Measurements from ENCODE around the gene RARB.

The RARB gene

DNA sequence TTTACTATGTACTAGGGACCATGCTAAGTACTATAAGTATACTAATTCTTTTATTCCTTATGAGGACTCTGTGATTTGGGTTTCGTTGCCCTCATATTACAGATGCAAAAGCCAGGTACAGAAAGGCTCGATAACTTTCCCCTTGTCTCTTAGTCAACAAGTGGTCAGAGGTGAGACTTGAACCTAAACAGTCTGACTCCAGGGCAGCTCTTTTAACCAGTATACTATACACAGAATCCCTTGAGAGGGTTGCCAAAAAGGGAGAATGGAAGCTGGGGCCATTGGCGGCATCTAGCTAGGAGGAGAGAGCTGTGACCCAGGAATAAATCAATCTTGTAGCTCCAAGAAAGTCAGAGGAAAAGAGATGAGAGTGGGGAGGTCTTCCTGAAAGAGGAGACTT is 144.3 kb downstream of the RARB start:
- ATAC-seq = no peak
- TF ChIP-seq TCF4 (CRISPR knock-in tag; IDR thresholded peaks at IDR 0.05; ENCODE audit: borderline replicate concordance) = no peak
- TF ChIP-seq ESRRG (CRISPR knock-in tag; IDR thresholded peaks at IDR 0.05) = no peak
- TF ChIP-seq ZC3H10 (CRISPR knock-in tag; IDR thresholded peaks at IDR 0.05) = no peak
- no peak for TF ChIP-seq ZNF8 (CRISPR knock-in tag; IDR thresholded peaks at IDR 0.05)

DNA sequence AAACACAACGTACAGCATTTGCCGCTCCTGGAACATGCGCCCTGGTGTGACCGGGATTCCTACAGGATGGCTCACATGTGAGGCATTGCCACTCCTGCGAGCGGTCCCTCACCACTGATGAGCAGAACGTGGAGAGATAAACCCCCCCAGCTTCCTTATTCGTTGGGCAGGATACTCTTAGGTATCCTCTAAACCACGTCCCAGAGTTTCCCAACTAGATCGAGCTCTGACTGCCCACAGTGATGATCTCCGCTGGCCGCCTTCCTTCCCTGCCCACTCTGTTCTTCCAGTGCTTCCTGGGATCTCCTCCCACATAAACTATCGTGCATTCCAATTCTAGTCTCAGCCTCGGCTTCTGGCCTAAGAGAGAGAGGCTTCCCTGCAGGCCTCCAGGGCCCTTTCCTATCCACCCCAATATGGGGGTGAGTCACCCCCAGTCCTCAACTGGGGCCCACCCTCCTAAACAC is 144.9 kb downstream of the RARB start:
- ATAC-seq = peak; percentile 82
- TF ChIP-seq ZFP3 (CRISPR knock-in tag; IDR thresholded peaks at IDR 0.05) (0 out of 2 replicates have a peak, but pooled peaks have one; percentile 21), ZFP30 (CRISPR knock-in tag; IDR thresholded peaks at IDR 0.05) (no peak)

DNA sequence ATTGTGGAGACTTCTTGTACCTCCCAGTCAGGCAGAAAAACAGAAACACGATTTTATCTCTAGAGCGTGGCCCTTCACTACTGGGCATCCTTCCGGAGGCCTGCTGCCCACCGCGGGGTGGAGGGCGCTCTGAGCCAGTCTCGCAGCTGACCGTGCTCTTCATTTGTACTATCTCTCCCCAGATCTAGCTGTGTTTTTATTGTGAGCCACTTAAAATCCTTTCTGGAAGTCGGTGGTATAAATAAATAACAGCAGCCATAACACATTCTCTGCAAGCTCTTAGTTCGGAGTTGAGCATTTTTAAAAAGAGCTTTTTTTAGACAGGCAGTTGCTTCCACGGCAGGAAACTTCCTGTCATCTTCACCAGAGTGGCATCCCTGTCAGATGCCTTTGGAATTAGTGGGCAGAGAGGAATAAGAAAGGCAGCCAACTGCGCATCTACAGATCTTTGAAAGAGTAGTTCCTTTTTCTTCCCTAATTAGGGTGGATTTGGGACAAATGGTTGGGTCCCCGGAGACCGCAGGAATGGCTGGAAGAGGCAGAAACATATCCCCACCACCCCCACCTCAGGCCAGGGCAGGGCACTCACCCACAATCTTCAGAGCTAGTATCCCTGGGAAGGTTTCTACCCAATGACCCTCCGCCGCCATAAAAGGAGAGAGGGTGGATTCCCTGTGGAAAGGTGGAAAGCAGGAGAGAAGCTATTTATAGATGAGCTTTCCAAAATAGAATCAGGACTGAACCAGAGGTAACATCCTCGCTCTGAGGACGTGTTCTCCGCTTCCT is 145.5 kb downstream of the RARB start:
- TF ChIP-seq ISL1 (CRISPR knock-in tag; IDR thresholded peaks at IDR 0.05) = 0 out of 2 replicates have a peak, but pooled peaks have one; percentile 9
- no peak for TF ChIP-seq CSDC2 (CRISPR knock-in tag; IDR thresholded peaks at IDR 0.05)
- peak; percentile 80 for ATAC-seq

DNA sequence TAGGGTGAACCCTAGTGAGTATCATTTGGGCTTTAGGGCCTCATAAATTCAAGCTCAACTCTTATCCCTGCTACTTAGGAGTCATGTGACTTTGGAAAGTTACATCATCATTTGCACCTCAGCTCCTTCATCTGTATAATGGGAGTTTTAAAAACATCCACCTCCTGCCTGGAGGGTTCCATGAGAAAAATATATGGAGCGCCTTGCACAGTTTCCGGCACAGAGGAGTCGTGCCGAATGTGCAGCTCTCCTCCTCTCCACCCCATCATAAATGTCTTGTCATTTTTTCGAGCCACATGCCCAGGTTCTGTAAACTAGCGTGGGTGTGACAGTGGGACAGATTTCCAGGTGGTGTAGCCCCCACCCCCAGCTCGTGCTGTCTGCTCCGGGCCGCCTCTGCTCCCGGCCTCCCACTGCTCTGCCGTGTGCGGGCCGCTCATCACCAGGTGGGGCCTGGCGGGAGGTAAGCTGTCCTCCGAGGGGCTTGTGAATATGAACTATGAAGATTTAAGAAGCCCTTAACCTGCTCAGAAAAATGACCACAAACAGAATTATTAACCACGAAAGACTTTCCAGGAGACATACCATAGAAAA is 146.2 kb downstream of the RARB start:
- no peak for ATAC-seq

DNA sequence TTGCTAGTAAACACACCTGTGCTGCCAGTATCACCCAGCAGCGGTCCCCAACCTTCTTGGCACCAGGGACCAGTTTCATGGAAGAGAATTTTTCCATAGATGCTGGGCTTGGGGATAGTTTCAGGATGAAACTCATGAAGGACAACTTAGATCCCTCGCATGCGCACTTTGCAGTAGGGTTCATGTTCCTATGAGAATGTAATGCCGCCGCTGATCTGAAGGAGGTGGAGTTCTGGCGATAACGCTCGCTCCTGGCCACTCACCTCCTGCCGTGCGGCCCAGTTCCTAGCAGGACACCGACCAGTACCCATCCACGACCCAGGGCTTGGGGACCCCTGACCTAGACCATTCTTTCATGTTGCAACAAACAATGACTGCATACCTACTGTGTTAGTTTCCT is 146.9 kb downstream of the RARB start:
- ATAC-seq = no peak
- TF ChIP-seq, protein P1, sequence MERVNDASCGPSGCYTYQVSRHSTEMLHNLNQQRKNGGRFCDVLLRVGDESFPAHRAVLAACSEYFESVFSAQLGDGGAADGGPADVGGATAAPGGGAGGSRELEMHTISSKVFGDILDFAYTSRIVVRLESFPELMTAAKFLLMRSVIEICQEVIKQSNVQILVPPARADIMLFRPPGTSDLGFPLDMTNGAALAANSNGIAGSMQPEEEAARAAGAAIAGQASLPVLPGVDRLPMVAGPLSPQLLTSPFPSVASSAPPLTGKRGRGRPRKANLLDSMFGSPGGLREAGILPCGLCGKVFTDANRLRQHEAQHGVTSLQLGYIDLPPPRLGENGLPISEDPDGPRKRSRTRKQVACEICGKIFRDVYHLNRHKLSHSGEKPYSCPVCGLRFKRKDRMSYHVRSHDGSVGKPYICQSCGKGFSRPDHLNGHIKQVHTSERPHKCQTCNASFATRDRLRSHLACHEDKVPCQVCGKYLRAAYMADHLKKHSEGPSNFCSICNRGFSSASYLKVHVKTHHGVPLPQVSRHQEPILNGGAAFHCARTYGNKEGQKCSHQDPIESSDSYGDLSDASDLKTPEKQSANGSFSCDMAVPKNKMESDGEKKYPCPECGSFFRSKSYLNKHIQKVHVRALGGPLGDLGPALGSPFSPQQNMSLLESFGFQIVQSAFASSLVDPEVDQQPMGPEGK (CRISPR knock-in tag; IDR thresholded peaks at IDR 0.05; ENCODE audit: borderline replicate concordance) = no peak
- TF ChIP-seq ZFP30 (CRISPR knock-in tag; IDR thresholded peaks at IDR 0.05) (no peak), SNAI2 (CRISPR knock-in tag; IDR thresholded peaks at IDR 0.05) (no peak), TCF4 (CRISPR knock-in tag; IDR thresholded peaks at IDR 0.05; ENCODE audit: borderline replicate concordance) (no peak), OSR1 (CRISPR knock-in tag; IDR thresholded peaks at IDR 0.05) (no peak), ISL1 (CRISPR knock-in tag; IDR thresholded peaks at IDR 0.05) (no peak), ZNF70 (CRISPR knock-in tag; IDR thresholded peaks at IDR 0.05) (no peak), RARB (CRISPR knock-in tag; IDR thresholded peaks at IDR 0.05) (no peak)
- TF ChIP-seq, protein P2, sequence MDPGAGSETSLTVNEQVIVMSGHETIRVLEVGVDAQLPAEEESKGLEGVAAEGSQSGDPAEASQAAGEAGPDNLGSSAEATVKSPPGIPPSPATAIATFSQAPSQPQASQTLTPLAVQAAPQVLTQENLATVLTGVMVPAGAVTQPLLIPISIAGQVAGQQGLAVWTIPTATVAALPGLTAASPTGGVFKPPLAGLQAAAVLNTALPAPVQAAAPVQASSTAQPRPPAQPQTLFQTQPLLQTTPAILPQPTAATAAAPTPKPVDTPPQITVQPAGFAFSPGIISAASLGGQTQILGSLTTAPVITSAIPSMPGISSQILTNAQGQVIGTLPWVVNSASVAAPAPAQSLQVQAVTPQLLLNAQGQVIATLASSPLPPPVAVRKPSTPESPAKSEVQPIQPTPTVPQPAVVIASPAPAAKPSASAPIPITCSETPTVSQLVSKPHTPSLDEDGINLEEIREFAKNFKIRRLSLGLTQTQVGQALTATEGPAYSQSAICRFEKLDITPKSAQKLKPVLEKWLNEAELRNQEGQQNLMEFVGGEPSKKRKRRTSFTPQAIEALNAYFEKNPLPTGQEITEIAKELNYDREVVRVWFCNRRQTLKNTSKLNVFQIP (CRISPR knock-in tag; IDR thresholded peaks at IDR 0.05; ENCODE audit: borderline replicate concordance, low read depth) = no peak
- TF ChIP-seq, protein P3, sequence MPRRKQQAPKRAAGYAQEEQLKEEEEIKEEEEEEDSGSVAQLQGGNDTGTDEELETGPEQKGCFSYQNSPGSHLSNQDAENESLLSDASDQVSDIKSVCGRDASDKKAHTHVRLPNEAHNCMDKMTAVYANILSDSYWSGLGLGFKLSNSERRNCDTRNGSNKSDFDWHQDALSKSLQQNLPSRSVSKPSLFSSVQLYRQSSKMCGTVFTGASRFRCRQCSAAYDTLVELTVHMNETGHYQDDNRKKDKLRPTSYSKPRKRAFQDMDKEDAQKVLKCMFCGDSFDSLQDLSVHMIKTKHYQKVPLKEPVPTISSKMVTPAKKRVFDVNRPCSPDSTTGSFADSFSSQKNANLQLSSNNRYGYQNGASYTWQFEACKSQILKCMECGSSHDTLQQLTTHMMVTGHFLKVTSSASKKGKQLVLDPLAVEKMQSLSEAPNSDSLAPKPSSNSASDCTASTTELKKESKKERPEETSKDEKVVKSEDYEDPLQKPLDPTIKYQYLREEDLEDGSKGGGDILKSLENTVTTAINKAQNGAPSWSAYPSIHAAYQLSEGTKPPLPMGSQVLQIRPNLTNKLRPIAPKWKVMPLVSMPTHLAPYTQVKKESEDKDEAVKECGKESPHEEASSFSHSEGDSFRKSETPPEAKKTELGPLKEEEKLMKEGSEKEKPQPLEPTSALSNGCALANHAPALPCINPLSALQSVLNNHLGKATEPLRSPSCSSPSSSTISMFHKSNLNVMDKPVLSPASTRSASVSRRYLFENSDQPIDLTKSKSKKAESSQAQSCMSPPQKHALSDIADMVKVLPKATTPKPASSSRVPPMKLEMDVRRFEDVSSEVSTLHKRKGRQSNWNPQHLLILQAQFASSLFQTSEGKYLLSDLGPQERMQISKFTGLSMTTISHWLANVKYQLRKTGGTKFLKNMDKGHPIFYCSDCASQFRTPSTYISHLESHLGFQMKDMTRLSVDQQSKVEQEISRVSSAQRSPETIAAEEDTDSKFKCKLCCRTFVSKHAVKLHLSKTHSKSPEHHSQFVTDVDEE (CRISPR knock-in tag; IDR thresholded peaks at IDR 0.05) = no peak

More for the DNA sequence above, 146.2 kb downstream of the RARB start:
- no peak for TF ChIP-seq BACH2 (CRISPR knock-in tag; IDR thresholded peaks at IDR 0.05; ENCODE audit: borderline replicate concordance)
- no peak for TF ChIP-seq ZNF565 (CRISPR knock-in tag; conservative IDR thresholded peaks at IDR 0.05; ENCODE audit: low read depth)
- no peak for TF ChIP-seq SNAI2 (CRISPR knock-in tag; IDR thresholded peaks at IDR 0.05)
- TF ChIP-seq ZNF70 (CRISPR knock-in tag; IDR thresholded peaks at IDR 0.05) = no peak
- no peak for TF ChIP-seq TCF4 (CRISPR knock-in tag; IDR thresholded peaks at IDR 0.05; ENCODE audit: borderline replicate concordance)
- TF ChIP-seq, protein P4, sequence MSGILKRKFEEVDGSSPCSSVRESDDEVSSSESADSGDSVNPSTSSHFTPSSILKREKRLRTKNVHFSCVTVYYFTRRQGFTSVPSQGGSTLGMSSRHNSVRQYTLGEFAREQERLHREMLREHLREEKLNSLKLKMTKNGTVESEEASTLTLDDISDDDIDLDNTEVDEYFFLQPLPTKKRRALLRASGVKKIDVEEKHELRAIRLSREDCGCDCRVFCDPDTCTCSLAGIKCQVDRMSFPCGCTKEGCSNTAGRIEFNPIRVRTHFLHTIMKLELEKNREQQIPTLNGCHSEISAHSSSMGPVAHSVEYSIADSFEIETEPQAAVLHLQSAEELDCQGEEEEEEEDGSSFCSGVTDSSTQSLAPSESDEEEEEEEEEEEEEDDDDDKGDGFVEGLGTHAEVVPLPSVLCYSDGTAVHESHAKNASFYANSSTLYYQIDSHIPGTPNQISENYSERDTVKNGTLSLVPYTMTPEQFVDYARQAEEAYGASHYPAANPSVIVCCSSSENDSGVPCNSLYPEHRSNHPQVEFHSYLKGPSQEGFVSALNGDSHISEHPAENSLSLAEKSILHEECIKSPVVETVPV (CRISPR knock-in tag; IDR thresholded peaks at IDR 0.05) = no peak

All from SK-N-SH treated with all-trans-retinoic acid at 6 μM for 48 hours (cell line).